NCI-H2171 (cell line): ENCODE measurements around the gene ARL6.
"Not testable (repeated sequence)": the region's sequence is repeated elsewhere in the genome, so short reads cannot be mapped to it uniquely, and the experiment has no call there.

Experiments
- DNase-seq: peaks from one replicate; lab custom pipeline; 2025; lab: John Stamatoyannopoulos, UW

The ARL6 gene

DNA sequence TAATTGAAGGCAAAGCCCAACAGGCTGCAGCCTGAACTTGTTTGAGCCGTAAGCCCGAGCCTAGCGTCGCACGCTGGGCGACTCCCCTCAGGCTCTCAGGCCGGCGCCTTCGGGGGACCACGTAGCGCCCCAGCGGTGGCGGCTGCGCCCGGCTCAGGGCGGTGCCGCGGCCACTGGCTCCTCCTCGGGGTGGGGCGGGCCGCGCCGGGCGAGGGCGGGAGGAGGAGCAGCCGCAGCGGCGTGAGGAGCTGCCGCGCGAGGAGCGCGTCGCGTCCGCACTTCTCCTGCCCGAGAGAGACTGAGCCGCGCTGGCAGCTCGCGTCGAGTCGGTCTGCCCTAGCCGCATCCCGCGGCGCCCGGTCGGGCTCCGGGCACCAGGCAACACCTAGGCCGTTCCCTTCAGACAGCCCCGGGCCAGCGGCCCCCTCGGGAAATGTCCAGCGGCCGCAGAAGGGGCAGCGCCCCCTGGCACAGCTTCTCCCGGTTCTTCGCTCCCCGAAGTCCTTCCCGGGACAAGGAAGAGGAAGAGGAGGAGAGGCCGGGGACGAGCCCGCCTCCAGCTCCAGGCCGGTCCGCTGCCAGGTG is 57.3 kb downstream of the ARL6 start, which contains the start of gene CRYBG3:
Gene CRYBG3, plus strand, starts transcription at position 238 of the 585 bp plus-strand sequence. Its CDS starts 196 bp downstream, at position 434.
- DNase-seq, result peak; percentile 83

DNA sequence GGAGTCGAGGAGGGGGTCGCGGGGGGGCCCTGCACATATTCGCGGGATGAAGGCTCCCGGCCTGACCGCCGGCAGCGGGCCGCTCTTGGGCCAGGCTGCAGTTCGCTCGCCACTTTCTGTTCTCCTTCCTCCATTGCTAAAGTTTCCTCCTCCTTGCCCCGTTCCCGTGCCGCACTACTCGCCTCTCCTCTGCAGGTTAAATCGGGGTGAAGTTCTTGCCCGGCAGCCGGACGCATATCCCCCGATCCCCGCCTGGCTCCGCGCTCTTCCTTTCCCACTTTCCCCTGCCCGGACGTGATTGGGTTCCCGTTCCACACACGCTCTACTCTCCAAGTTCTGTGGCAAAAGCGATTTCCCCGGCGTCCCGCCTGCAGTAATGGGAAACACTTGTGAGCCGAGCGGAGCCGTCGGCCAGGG is 57.8 kb downstream of the ARL6 start:
- DNase-seq, result no peak

DNA sequence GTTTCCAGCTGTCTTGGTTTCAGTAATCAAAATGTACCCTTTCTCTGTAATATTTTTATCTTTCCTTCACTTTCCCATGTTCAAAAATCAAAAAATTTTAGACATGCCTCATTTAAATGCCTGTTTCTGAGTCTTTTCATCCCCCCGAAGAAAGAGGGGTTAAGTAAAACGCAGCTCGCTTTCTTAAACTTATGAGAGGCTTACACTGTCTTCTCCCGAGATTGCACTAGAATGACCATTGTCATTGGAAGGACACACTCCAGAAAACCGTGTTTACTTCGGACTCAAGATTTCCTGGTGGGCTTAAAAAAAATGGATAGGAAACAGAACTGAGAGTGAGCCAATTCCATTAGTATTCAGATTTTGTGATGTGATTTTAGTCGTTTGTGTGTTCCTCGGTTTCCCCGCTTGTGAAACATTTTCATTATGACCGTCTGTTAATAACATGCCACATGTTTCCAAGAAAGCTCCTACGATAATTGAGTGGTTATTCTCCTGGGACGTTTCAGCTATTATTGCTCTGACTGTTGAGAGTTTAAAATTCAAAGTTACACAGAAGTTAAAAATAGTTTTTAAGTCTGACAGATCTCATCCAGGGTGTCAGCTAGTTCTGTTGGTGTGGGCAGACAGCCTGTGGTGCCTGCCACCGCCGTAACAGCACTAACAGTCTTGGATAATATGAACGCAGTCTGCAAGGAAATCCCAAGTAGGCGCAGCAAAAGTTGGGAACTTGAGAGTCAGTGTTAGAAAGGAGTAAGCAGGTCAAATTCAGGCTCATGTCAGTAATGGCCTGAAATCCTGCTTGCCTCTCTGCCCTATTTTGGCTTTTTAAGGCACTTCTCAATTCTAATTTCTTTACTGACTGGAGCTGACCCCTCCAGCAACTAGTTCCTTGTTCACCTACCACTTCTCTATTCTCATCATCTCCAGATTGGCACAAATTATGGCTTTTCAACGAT is 58.8 kb downstream of the ARL6 start:
- DNase-seq, result no peak

DNA sequence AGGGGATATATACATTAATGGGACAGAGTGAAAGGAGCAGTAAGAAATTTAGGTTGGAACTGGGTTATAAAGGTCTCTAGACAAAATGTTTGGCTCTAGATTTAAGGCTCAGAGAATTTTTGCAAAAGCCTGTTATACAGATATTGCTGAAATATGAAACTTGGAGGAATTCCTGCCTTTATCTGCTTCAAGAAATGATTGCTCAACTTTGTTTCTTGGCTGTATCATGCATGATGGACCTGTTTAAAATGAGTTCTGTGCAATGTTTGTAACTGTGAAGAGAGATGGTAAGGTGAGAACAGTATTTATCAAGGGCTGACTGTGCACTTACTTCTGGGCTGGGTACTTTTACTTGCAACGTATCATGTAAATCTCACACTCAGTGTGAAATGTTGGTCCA is 60.5 kb downstream of the ARL6 start:
- DNase-seq, result no peak

DNA sequence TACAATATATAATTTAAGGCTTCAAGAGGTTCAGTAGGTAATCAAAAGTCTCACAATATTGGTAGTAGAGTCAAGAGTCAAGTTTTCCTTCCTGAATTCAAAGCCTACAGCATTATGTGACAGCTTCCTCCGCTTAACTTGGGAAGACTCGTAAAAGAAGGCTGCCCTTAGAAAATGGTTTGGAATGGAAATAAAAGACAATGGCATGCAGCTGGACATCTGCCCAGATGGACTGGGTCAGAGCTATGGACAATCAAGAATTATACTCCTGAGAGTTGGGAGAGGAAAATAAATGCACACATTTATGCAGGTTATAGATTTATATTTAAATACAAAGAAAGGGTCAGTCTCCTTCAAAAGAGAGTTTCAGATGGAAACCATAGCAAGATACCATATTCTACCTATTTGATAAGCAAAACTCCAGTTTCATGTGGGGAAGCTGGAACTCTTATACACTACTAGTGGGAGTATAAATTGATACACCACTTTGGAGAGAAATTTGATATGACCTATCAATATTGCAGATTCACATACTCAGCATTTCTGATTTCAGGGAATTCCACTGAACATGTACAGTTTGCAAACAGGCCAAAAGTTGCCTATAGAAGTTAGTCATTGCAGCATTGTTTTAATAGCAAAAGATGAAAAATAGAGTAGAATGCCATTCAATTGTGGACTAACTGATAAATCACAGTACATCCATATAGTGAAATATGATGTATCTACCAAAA is 63.3 kb downstream of the ARL6 start:
- DNase-seq, result no peak

DNA sequence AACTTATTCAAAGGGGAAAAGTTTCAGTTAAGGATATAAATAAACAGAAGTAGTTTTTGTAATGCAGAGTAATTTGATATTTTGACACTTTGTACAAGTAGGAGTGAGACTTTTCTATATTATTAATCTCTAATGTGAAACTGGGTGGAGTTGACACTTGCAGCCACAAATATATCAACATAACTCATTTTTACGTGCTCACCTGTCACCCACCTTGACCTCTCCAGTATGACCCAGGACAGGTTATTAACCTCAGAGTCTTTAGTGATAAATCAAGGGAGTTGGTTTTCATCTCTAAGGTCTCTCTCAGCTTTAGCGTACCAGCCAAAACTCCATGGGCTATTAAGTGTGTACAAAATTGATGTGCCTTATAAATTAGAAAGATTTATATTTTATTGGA is 64.6 kb downstream of the ARL6 start:
- no peak for DNase-seq

DNA sequence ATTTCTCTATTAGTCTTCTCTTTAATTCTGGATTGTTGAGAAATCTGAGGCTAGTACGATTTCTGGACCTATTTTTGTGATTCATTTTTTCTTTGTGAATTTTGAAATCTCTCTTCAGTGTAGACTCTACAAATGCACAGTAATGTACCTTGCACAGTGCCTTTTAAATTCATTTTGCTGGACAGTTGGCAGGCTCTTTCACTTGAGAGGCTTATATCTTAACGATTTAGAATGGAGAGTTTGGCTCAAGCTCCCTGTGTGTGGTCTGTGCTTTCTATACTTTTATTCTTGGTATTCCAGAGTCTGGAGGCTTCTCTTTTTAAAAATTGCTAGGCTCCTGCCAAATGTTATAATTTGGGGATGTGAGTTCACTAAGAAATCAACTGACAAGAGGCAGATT is 66.1 kb downstream of the ARL6 start:
- no peak for DNase-seq

DNA sequence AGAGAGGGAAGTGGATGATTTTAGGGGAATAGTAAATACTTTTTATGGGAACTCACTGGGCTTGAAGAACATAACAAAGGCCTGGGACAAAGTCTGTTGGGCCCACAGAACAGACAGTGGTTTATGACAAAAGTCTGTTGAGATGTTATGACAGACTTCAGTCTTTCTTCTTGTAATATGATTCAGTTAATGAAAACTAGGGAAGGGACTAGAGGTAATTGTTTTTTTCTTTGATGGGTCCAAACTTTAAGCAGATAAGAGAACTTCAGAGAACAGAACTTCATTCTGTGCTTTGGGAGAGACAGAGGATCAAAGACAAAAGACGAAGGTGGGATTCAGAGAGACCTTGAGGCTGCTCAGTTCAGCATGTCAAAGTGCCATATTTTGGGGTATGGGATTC is 66.6 kb downstream of the ARL6 start:
- DNase-seq, result no peak

DNA sequence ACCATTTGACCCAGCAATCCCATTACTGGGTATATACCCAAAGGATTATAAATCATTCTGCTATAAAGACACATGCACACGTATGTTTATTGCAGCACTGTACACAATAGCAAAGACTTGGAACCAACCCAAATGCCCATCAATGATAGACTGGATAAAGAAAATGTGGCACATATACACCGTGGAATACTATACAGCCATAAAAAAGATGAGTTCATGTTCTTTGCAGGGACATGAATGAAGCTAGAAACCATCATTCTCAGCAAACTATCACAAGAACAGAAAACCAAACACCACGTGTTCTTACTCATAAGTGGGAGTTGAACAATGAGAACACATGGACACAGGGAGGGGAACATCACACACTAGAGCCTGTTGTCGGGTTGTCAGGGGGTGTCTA is 68.6 kb downstream of the ARL6 start:
- not testable (repeated sequence) for DNase-seq

DNA sequence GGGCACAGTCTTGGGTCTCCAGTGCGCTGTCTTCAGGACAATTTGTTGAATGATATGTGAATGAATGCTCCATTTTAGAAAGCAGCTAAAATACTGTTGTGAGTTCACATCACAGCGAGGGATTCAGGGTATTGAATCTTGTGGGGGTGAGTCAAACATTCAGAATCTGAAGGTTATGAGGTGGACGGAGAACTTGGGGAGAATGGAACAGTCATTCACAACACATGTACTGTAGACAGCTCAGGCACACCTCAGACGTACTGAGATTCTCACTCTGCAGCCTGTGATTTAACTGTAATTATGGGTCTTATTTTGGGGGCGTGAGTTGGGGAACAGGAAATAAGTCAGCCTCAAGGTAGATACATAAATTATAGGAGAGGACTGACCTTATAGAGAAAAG is 71.2 kb downstream of the ARL6 start:
- no peak for DNase-seq

DNA sequence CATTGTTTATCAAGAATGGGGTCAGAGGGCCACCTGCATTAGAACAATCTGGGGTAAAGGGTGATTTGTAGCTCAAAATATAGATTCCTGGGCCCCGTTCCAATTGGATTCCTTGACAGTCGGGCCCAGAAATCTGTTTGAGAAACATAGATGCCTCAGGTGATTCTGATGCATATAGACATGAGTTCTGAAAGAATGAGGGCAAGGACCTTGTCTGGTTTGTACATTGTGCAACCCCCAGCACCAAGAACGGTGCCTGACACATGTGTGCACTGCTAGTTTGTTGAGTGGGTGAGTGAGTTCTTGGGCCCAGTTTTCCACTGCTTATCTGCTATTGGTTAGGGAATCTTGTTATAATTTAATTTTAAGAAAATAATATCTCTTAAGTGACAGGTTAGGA is 73.8 kb downstream of the ARL6 start:
- no peak for DNase-seq

DNA sequence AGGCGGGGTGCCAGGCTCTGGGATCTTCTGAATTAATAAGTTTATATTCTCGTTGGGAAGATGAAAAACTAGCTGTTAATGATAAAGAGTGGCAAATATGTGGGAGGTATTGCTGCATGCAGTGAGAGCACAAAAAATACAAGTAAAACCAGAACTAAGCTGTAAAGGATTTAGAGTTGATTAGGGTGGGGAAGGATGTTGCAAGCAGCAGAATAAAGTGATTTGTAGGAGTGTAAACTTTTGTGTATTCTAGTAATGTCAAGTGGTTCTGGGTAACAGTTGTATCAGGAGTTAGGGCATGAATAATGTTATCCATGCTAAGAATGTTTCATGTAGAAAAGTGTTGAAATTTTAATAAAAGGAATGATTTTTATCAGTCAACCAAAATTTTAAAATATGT is 75.4 kb downstream of the ARL6 start:
- no peak for DNase-seq

DNA sequence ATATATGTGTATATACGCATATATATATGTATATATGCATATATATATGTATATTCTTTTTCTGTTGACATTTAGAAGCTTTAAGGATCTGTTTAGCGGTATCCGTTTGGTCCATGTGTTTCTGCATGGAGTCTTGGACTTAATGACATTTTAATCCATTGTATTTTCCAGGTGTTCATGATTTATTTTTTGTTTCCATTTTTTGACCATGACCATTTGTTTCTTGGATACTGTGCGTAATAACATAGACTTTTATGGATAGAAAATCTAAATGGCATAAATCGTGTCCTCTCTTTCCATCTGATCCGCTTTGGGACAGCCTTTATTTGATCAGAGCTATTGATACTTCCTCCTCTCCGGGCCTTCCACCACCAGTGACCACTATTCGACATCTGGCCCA is 76.7 kb downstream of the ARL6 start:
- DNase-seq, result no peak

DNA sequence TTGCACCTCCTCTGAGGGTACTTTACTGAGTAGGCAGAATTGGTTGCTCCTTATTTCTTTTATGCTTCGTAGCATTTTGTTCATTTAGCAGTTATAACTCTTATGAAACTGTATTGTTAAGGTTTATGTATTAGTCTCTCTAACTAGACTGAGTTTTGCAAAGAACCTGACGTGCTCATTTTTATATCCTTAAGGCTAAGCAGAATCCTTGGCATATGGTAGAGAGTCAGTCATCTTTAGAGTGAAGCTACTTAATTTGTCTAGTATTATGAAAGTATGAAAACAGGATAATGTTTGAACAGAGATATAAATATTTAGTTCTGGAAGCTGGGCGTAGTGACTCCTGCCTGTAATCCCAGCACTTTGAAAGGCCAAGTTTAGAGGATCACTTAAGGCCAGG is 77.4 kb downstream of the ARL6 start:
- DNase-seq, result no peak

DNA sequence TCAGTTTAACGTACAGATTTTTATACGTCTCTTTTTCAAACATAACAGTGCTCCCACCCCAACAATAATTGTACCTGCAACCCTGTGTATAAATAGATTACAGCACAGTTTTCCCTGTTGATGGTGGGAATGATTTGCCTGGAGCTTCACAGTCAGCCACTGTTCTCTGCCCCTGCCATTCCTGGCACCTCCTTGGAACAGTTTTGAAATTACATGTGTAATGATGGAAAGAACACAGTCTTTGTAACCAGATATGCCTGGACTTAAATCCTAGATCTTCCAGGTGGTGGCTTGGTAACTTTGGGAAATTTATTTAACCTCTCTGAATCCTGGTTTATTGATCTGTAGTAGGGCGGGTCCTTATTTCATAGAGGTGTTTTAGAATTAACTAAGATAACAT is 84.2 kb downstream of the ARL6 start:
- DNase-seq, result no peak
